SHP77 treated with DMSO at 0.1 percent for 48 hours (cell line): ENCODE results near the gene CDRT4.

Source experiments
- DNase-seq: peaks from one replicate; lab custom pipeline; 2025; lab: John Stamatoyannopoulos, UW

Gene CDRT4

DNA sequence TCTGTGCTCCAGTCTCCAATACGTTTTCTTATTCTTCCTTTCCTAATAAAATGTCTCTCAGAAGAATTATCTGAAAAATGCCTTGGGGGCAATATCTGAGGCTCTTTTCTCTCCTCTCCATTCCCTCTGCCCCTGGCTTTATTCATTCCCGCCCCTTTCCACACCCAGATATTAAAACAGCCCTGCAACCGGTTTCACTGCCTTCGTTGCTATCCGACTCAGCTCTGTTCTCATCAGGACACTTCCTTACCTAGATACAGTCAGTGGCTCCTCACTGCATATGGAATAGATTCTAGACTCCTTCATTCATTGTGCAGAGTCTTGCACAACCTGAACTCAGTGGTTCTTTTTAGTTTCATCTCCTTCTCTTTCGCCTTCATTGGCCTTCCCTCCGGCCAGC, 74.0 kb downstream of the CDRT4 start:
- no peak for DNase-seq

DNA sequence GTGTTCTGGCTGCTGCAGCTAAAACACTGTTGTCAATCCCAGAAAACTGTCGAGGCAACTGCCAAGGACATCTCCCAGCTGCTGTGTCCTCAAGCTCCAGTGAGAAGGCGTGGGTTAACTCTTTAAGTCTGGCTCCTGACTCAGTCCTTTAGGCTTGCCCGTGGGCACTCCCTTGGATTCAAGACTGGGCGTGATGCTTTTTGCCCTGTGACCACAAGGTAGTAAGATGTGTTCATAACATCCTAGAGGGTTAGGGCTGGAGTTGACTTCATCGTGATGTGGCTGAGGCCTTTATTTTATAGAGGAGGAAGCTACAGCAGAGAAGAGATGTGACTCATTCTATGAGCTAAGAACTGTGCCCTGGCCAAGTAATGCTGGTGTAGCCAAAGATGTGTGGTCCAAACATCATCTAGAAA, 75.1 kb downstream of the CDRT4 start:
- DNase-seq, result no peak

- no peak for DNase-seq
These were observed 78.9 kb downstream of the CDRT4 start for GRCh38 chr17:15388356-15389041.

- no peak for DNase-seq
These were observed 81.3 kb downstream of the CDRT4 start for GRCh38 chr17:15386083-15386482.
